Mesendoderm (in vitro differentiated cells): ENCODE data around the gene METRNL.

ENCODE experiments used
- DNase-seq: peaks from one replicate; pipeline ENCODE4 v3.0.0; 2013
- H2AK5ac ChIP-seq: 2 replicates; pipeline ENCODE4 v1.6.1; 2013; ENCODE audit warnings: low read length, inconsistent platforms
- H2BK120ac ChIP-seq: 2 replicates; pipeline ENCODE4 v1.6.1; 2013; ENCODE audit warnings: low read depth, mild to moderate bottlenecking, low read length, moderate library complexity, mixed read lengths
- H2BK15ac ChIP-seq: replicated peaks from 2 replicates; pipeline ENCODE4 v1.6.1; 2013; ENCODE audit warnings: low read depth, mild to moderate bottlenecking, moderate library complexity
- H2BK5ac ChIP-seq: 2 replicates; pipeline ENCODE4 v1.6.1; 2013; ENCODE audit warnings: low read length, inconsistent platforms
- H3K18ac ChIP-seq: 2 replicates; pipeline ENCODE4 v1.6.1; 2013; ENCODE audit warnings: mild to moderate bottlenecking, low read length, mixed read lengths
- H3K23ac ChIP-seq: one replicate; pipeline ENCODE4 v1.6.1; 2013; ENCODE audit warnings: low read length
- H3K27ac ChIP-seq: 2 replicates; pipeline ENCODE4 v1.5.1; 2013; ENCODE audit warnings: low read depth, mild to moderate bottlenecking, inconsistent platforms, low read length, moderate library complexity
- H3K27me3 ChIP-seq: 2 replicates; pipeline ENCODE4 v1.6.1; 2013; ENCODE audit warnings: low read length, control low read depth, mild to moderate bottlenecking, inconsistent platforms; ENCODE audit not compliant: insufficient read depth, poor library complexity
- H3K36me3 ChIP-seq: 2 replicates; pipeline ENCODE4 v1.6.1; 2013; ENCODE audit warnings: low read length, inconsistent platforms; ENCODE audit not compliant: control insufficient read depth, insufficient read depth
- H3K4ac ChIP-seq: one replicate; pipeline ENCODE4 v1.6.1; 2013; ENCODE audit warnings: low read depth, mild to moderate bottlenecking, low read length, moderate library complexity
- H3K4me1 ChIP-seq: 2 replicates; pipeline ENCODE4 v1.6.1; 2013; ENCODE audit warnings: low read depth, low read length, inconsistent platforms; ENCODE audit not compliant: control insufficient read depth
- H3K4me2 ChIP-seq: 2 replicates; pipeline ENCODE4 v1.6.1; 2013; ENCODE audit warnings: low read length
- H3K4me3 ChIP-seq: 2 replicates; pipeline ENCODE4 v1.5.1; 2013; ENCODE audit warnings: mild to moderate bottlenecking, low read length
- H3K56ac ChIP-seq: one replicate; pipeline ENCODE4 v1.6.1; 2013; ENCODE audit warnings: low read length
- H3K79me1 ChIP-seq: 2 replicates; pipeline ENCODE4 v1.6.1; 2013; ENCODE audit warnings: low read length, inconsistent platforms
- H3K79me2 ChIP-seq: 2 replicates; pipeline ENCODE4 v1.6.1; 2013; ENCODE audit warnings: mild to moderate bottlenecking, low read length; ENCODE audit not compliant: control insufficient read depth, insufficient read depth
- H3K9ac ChIP-seq: 2 replicates; pipeline ENCODE4 v1.6.1; 2013; ENCODE audit warnings: low read length, inconsistent platforms
- H4K5ac ChIP-seq: one replicate; pipeline ENCODE4 v1.6.1; 2013; ENCODE audit warnings: low read length
- H4K8ac ChIP-seq: one replicate; pipeline ENCODE4 v1.6.1; 2013; ENCODE audit warnings: low read depth, mild to moderate bottlenecking, control low read depth, low read length, moderate library complexity
- WGBS: extraction: QIAGEN DNeasy Blood & Tissue Kit; methylation state at CpG from one replicate; pipeline ENCODE4 v1.1.7; 2013; ENCODE audit warnings: low lambda C conversion rate, missing lambda C conversion rate; ENCODE audit not compliant: insufficient coverage; ENCODE audit errors: extremely low coverage; 5-methylcytosine and 5-hydroxymethylcytosine counted together

The METRNL gene

GRCh38 chr17:83078378-83079351 is 744 bp upstream of the METRNL start:
- Histone ChIP-seq H3K4me2 (peak overlapping the region; percentile 46), H3K4ac (no peak overlapping the region), H2BK120ac (no peak overlapping the region), H3K23ac (no peak overlapping the region), H3K27me3 (peaks cover 11% of the 10 kb centered on the region), H3K18ac (peak overlapping the region; percentile 77), H3K9ac (peak overlapping the region; percentile 47), H4K8ac (no peak overlapping the region), H3K27ac (no peak overlapping the region), H4K5ac (no peak overlapping the region), H3K36me3 (no peaks in the 10 kb centered on the region), H3K56ac (peak overlapping the region; percentile 54), H3K79me1 (no peaks in the 10 kb centered on the region), H3K4me3 (no peak overlapping the region), H2BK15ac (peak overlapping the region; percentile 10), H3K4me1 (peaks cover 3% of the 10 kb centered on the region), H2BK5ac (no peak overlapping the region), H3K79me2 (no peaks in the 10 kb centered on the region), H2AK5ac (no peak overlapping the region)
- no CpG with 5 or more reads among the region's 93 CpGs for WGBS
- DNase-seq, result no peak

DNA sequence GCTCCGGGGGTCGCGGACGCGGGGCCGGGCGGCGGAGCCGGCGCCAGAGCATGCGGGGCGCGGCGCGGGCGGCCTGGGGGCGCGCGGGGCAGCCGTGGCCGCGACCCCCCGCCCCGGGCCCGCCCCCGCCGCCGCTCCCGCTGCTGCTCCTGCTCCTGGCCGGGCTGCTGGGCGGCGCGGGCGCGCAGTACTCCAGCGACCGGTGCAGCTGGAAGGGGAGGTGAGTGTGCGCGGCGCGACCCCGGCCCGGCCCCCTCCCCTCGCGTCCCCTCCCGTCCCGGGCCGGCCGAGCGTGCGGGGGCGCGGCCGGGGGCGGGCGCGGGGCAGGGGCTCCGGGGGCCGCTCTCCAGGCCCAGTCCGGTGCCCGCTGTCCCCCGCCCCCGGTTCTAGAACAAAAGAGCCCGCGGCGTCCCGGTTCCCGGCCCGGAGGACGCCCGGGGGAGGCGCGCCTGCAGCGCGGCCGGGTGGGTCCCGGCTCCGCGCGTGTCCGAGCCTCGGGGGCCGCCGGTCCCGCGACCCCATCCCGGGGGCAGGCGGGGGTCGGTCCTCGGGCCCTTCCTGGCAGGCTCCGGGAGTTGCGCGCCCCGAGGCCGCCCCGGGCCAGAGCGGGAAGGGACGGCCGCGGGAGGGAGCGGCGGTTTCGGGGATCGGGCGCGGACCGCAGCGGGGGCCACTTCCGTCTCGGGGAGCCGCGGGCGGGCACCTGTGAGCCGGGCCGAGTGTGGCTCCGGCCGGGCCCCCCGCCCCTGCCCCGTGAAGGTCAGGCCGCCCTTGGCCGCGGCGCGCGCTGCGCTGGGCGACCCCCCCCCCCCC is 563 bp downstream of the METRNL start:
- Histone ChIP-seq H3K18ac (peak overlapping the region; percentile 43), H3K4me2 (peak overlapping the region; percentile 52), H2BK120ac (no peak overlapping the region), H3K4me1 (peaks cover 5% of the 10 kb centered on the region), H3K9ac (peak overlapping the region; percentile 57), H3K36me3 (no peaks in the 10 kb centered on the region), H3K27ac (no peak overlapping the region), H3K23ac (no peak overlapping the region), H4K5ac (no peak overlapping the region), H3K4me3 (peak overlapping the region; percentile 23), H3K56ac (peak overlapping the region; percentile 70), H4K8ac (no peak overlapping the region), H3K79me2 (no peaks in the 10 kb centered on the region), H3K79me1 (no peaks in the 10 kb centered on the region), H2AK5ac (no peak overlapping the region), H2BK5ac (no peak overlapping the region), H2BK15ac (no peak overlapping the region), H3K27me3 (peaks cover 11% of the 10 kb centered on the region), H3K4ac (no peak overlapping the region)
- no CpG with 5 or more reads among the region's 127 CpGs for WGBS
- DNase-seq, result no peak

DNA sequence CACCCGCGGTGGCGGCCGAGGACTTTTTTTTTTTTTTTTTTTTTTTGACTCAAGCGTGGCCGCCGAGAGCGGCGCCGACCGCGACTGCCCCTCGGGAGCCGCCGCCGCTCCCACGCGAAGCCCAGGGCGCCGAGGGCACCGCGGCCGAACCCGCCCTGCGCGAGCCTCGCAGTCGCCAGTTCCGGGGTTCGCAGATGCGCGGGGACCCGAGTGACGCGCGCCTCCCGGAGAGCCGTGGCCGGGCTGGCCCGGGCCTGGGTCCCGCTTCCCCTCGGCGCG is 1.1 kb downstream of the METRNL start:
- H3K4me3 ChIP-seq, result no peak overlapping the region
- H3K9ac ChIP-seq, result no peak overlapping the region
- no peaks in the 10 kb centered on the region for H3K36me3 ChIP-seq
- H4K5ac ChIP-seq, result no peak overlapping the region
- H3K79me1 ChIP-seq, result no peaks in the 10 kb centered on the region
- peak overlapping the region; percentile 43 for H3K18ac ChIP-seq
- H3K4ac ChIP-seq, result no peak overlapping the region
- H3K23ac ChIP-seq, result no peak overlapping the region
- no peaks in the 10 kb centered on the region for H3K79me2 ChIP-seq
- DNase-seq, result no peak
- H2BK120ac ChIP-seq, result no peak overlapping the region
- peak overlapping the region; percentile 49 for H3K56ac ChIP-seq
- no peak overlapping the region for H2BK15ac ChIP-seq
- no peak overlapping the region for H4K8ac ChIP-seq
- peaks cover 11% of the 10 kb centered on the region for H3K27me3 ChIP-seq
- no peak overlapping the region for H3K27ac ChIP-seq
- H3K4me1 ChIP-seq, result peaks cover 5% of the 10 kb centered on the region
- no peak overlapping the region for H2BK5ac ChIP-seq
- H2AK5ac ChIP-seq, result no peak overlapping the region
- no CpG with 5 or more reads among the region's 44 CpGs for WGBS
- H3K4me2 ChIP-seq, result peak overlapping the region; percentile 25

- no peak overlapping the region for H4K8ac ChIP-seq
- WGBS, result no CpG with 5 or more reads among the region's 91 CpGs
These were observed 1.7 kb downstream of the METRNL start for GRCh38 chr17:83080858-83081683.

DNA sequence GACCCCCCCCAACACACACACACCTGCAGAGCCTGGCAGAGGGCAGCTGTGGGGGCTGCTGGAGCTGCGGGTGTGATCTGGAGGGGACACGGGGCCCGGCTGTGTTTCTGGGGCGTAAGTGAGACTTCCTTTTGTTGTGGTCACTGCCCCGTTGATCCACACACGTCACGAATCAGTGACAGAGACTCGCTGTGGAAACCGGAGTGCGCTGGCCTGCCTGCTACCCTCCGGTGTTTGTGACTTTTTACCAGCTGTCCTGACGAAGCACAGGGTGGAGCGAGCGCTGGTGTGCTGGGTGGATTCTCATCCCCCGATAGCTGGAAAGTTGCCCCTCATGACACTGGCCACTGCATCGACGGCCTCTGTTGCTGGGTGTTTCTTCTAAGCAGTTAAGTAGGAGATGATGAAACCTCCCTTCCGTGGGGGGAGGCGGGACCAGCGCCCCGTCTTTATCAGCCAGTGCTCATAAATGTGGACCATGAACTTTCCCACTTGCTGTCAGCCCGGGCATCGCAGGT is 2.3 kb downstream of the METRNL start:
- no peaks in the 10 kb centered on the region for H3K36me3 ChIP-seq
- no peak overlapping the region for H2BK5ac ChIP-seq
- no peak for DNase-seq
- H3K4me3 ChIP-seq, result no peak overlapping the region
- H3K9ac ChIP-seq, result no peak overlapping the region
- no peak overlapping the region for H2BK15ac ChIP-seq
- no peak overlapping the region for H2AK5ac ChIP-seq
- H2BK120ac ChIP-seq, result no peak overlapping the region
- peaks cover 5% of the 10 kb centered on the region for H3K4me1 ChIP-seq
- peaks cover 11% of the 10 kb centered on the region for H3K27me3 ChIP-seq
- no peaks in the 10 kb centered on the region for H3K79me2 ChIP-seq
- no peak overlapping the region for H3K4ac ChIP-seq
- no peak overlapping the region for H3K4me2 ChIP-seq
- no peak overlapping the region for H3K23ac ChIP-seq
- H3K27ac ChIP-seq, result no peak overlapping the region
- H3K56ac ChIP-seq, result no peak overlapping the region
- H3K79me1 ChIP-seq, result no peaks in the 10 kb centered on the region
- no peak overlapping the region for H3K18ac ChIP-seq
- no CpG with 5 or more reads among the region's 23 CpGs for WGBS
- H4K8ac ChIP-seq, result no peak overlapping the region
- no peak overlapping the region for H4K5ac ChIP-seq

More at GRCh38 chr17:83080858-83081683, 1.7 kb downstream of the METRNL start:
- H3K4ac ChIP-seq, result no peak overlapping the region
- H3K4me3 ChIP-seq, result no peak overlapping the region
- H3K9ac ChIP-seq, result peak overlapping the region; percentile 29
- H2BK5ac ChIP-seq, result no peak overlapping the region
- no peak overlapping the region for H3K23ac ChIP-seq
- H3K79me1 ChIP-seq, result no peaks in the 10 kb centered on the region
- H3K27ac ChIP-seq, result no peak overlapping the region
- H3K4me2 ChIP-seq, result peak overlapping the region; percentile 36
- peaks cover 11% of the 10 kb centered on the region for H3K27me3 ChIP-seq
- no peak overlapping the region for H2AK5ac ChIP-seq
- DNase-seq, result no peak
- H4K5ac ChIP-seq, result no peak overlapping the region
- no peak overlapping the region for H2BK120ac ChIP-seq
- H3K56ac ChIP-seq, result peak overlapping the region; percentile 56
- no peaks in the 10 kb centered on the region for H3K79me2 ChIP-seq
- H3K18ac ChIP-seq, result no peak overlapping the region
- H3K36me3 ChIP-seq, result no peaks in the 10 kb centered on the region
- peaks cover 5% of the 10 kb centered on the region for H3K4me1 ChIP-seq
- H2BK15ac ChIP-seq, result no peak overlapping the region
